DMS53 (cell line): ENCODE measurements around the gene TIGAR.

Source experiments
- DNase-seq: peaks from one replicate; lab custom pipeline; 2025; lab: John Stamatoyannopoulos, UW

The TIGAR gene

GRCh38 chr12:4282892-4283511, 38.0 kb upstream of the TIGAR start:
- DNase-seq: peak; percentile 75

- DNase-seq: no peak
These were observed 37.3 kb upstream of the TIGAR start for GRCh38 chr12:4283512-4284255.

GRCh38 chr12:4284306-4284705, 36.7 kb upstream of the TIGAR start:
- DNase-seq: no peak

GRCh38 chr12:4285070-4285469, 35.9 kb upstream of the TIGAR start:
- no peak for DNase-seq

GRCh38 chr12:4286228-4286627, 34.8 kb upstream of the TIGAR start:
- DNase-seq: no peak

GRCh38 chr12:4286771-4287317, 34.2 kb upstream of the TIGAR start:
- no peak for DNase-seq

GRCh38 chr12:4287325-4288211, 33.4 kb upstream of the TIGAR start:
- no peak for DNase-seq

GRCh38 chr12:4288296-4289131, 32.5 kb upstream of the TIGAR start:
- DNase-seq: no peak

GRCh38 chr12:4289231-4289878, 31.7 kb upstream of the TIGAR start:
- DNase-seq: no peak

- no peak for DNase-seq
These were observed 30.8 kb upstream of the TIGAR start for GRCh38 chr12:4289998-4290790.

- no peak for DNase-seq
These were observed 28.5 kb upstream of the TIGAR start for GRCh38 chr12:4292341-4293073.

GRCh38 chr12:4293299-4293965, 27.6 kb upstream of the TIGAR start:
- DNase-seq: no peak

- no peak for DNase-seq
These were observed 27.0 kb upstream of the TIGAR start for GRCh38 chr12:4293966-4294505.

GRCh38 chr12:4296751-4297150, 24.3 kb upstream of the TIGAR start:
- DNase-seq: no peak

GRCh38 chr12:4297617-4298016, 23.4 kb upstream of the TIGAR start:
- DNase-seq: no peak

GRCh38 chr12:4300883-4301282, 20.1 kb upstream of the TIGAR start:
- DNase-seq: no peak

GRCh38 chr12:4301932-4302501, 19.0 kb upstream of the TIGAR start:
- no peak for DNase-seq

- DNase-seq: no peak
These were observed 18.1 kb upstream of the TIGAR start for GRCh38 chr12:4302881-4303280.
